ENCODE data around the gene COA7.

GRCh38 chr1:52636721-52637695 lies 61.1 kb downstream of the COA7 start:
- TF ChIP-seq CTCF (conservative IDR thresholded peaks at IDR 0.05; ENCODE audit: low read depth, low read length), result no peak
- no peak for TF ChIP-seq EZH2 (IDR thresholded peaks at IDR 0.05; ENCODE audit: low read length, unreplicated experiment)
- TF ChIP-seq EZH2phosphoT487 (IDR thresholded peaks at IDR 0.05; ENCODE audit: borderline replicate concordance, low read length), result no peak
